ENCODE measurements around the gene PCBP3.

Gene PCBP3

GRCh38 chr21:45899317-45900033, 255.9 kb downstream of the PCBP3 start:
- H3K36me3 ChIP-seq (ENCODE audit: control insufficient read depth in 1 of 2, insufficient read depth in 2 of 2, low read depth in 1 of 2, low read length in 2 of 2), result peaks cover 16 to 27% of the 10 kb centered on the region in 2 experiments

GRCh38 chr21:45900034-45900868, 256.7 kb downstream of the PCBP3 start:
- Histone ChIP-seq H3K4ac (ENCODE audit: low read depth in 1 of 2, low read length in 2 of 2) (no peak overlapping the region), H3K23ac (ENCODE audit: low read length in 2 of 2) (no peak overlapping the region), H2AK5ac (ENCODE audit: low read length, severe bottlenecking) (peak overlapping the region; percentile 40), H3K9ac (ENCODE audit: low read length) (no peak overlapping the region), H2AFZ (ENCODE audit: low read depth, low read length) (no peak overlapping the region), H3K4me3 (ENCODE audit: insufficient read depth in 1 of 2, low read depth in 1 of 2, low read length in 2 of 2) (no peak overlapping the region), H3K27me3 (ENCODE audit: control insufficient read depth in 1 of 2, insufficient read depth in 1 of 2, low read length in 2 of 2) (no peaks in the 10 kb centered on the region), H4K8ac (ENCODE audit: low read length) (no peak overlapping the region), H3K27ac (ENCODE audit: low read length, poor library complexity, severe bottlenecking) (no peak overlapping the region), H4K91ac (ENCODE audit: low read length) (no peak overlapping the region), H2BK15ac (ENCODE audit: low read depth, poor library complexity, severe bottlenecking) (no peak overlapping the region), H3K79me1 (replicated peaks; ENCODE audit: low read length, poor library complexity, severe bottlenecking) (no peaks in the 10 kb centered on the region), H2BK12ac (ENCODE audit: low read length in 2 of 2) (no peak overlapping the region), H2BK120ac (ENCODE audit: low read depth, low read length) (no peak overlapping the region), H3K18ac (ENCODE audit: low read depth in 1 of 2, low read length in 2 of 2) (no peak overlapping the region), H3K14ac (ENCODE audit: low read length in 2 of 2) (no peak overlapping the region), H3K4me2 (ENCODE audit: low read length, poor library complexity, severe bottlenecking) (no peak overlapping the region), H3K36me3 (ENCODE audit: control insufficient read depth in 1 of 2, insufficient read depth in 2 of 2, low read depth in 1 of 2, low read length in 2 of 2) (peaks cover 18 to 34% of the 10 kb centered on the region in 2 experiments), H3K9me3 (ENCODE audit: control insufficient read depth, low read length) (no peaks in the 10 kb centered on the region), H2BK5ac (ENCODE audit: low read depth, low read length, poor library complexity, severe bottlenecking) (no peak overlapping the region), H3K4me1 (ENCODE audit: control insufficient read depth, insufficient read depth, low read depth, low read length) (peaks cover 21% of the 10 kb centered on the region)
- no peak for DNase-seq
- WGBS, result 94% methylated on average over 23 of the region's 27 CpGs

More at GRCh38 chr21:45899317-45900033, 255.9 kb downstream of the PCBP3 start:
- H2BK15ac ChIP-seq (ENCODE audit: low read depth, poor library complexity, severe bottlenecking), result no peak overlapping the region
- H3K14ac ChIP-seq (ENCODE audit: low read length in 2 of 2), result no peak overlapping the region
- no peak overlapping the region for H2BK12ac ChIP-seq (ENCODE audit: low read length in 2 of 2)
- no peak overlapping the region for H3K4me2 ChIP-seq (ENCODE audit: low read length, poor library complexity, severe bottlenecking)
- no peak overlapping the region for H2BK120ac ChIP-seq (ENCODE audit: low read depth, low read length)
- H3K18ac ChIP-seq (ENCODE audit: low read depth in 1 of 2, low read length in 2 of 2), result no peak overlapping the region
- no peak overlapping the region for H2AFZ ChIP-seq (ENCODE audit: low read depth, low read length)
- no peak overlapping the region for H2BK5ac ChIP-seq (ENCODE audit: low read depth, low read length, poor library complexity, severe bottlenecking)
- H3K4me3 ChIP-seq (ENCODE audit: insufficient read depth in 1 of 2, low read depth in 1 of 2, low read length in 2 of 2), result no peak overlapping the region
- H4K8ac ChIP-seq (ENCODE audit: low read length), result no peak overlapping the region
- no peak overlapping the region for H3K4ac ChIP-seq (ENCODE audit: low read depth in 1 of 2, low read length in 2 of 2)
- DNase-seq, result no peak
- no peaks in the 10 kb centered on the region for H3K79me1 ChIP-seq (replicated peaks; ENCODE audit: low read length, poor library complexity, severe bottlenecking)
- peaks cover 24% of the 10 kb centered on the region for H3K4me1 ChIP-seq (ENCODE audit: control insufficient read depth, insufficient read depth, low read depth, low read length)
- WGBS, result 88% methylated on average over 17 of the region's 17 CpGs
- no peak overlapping the region for H3K27ac ChIP-seq (ENCODE audit: low read length, poor library complexity, severe bottlenecking)
- no peak overlapping the region for H3K9ac ChIP-seq (ENCODE audit: low read length)
- no peaks in the 10 kb centered on the region for H3K27me3 ChIP-seq (ENCODE audit: control insufficient read depth in 1 of 2, insufficient read depth in 1 of 2, low read length in 2 of 2)
- peak overlapping the region; percentile 40 for H2AK5ac ChIP-seq (ENCODE audit: low read length, severe bottlenecking)
- H3K9me3 ChIP-seq (ENCODE audit: control insufficient read depth, low read length), result no peaks in the 10 kb centered on the region
- H4K91ac ChIP-seq (ENCODE audit: low read length), result no peak overlapping the region
- H3K23ac ChIP-seq (ENCODE audit: low read length in 2 of 2), result no peak overlapping the region

GRCh38 chr21:45901061-45901690, 257.7 kb downstream of the PCBP3 start:
- WGBS, result 90% methylated on average over 15 of the region's 15 CpGs
- Histone ChIP-seq H3K4me3 (ENCODE audit: insufficient read depth in 1 of 2, low read depth in 1 of 2, low read length in 2 of 2) (no peak overlapping the region), H3K4me1 (ENCODE audit: control insufficient read depth, insufficient read depth, low read depth, low read length) (peaks cover 21% of the 10 kb centered on the region), H3K23ac (ENCODE audit: low read length in 2 of 2) (no peak overlapping the region), H4K91ac (ENCODE audit: low read length) (no peak overlapping the region), H2BK12ac (ENCODE audit: low read length in 2 of 2) (no peak overlapping the region), H2AFZ (ENCODE audit: low read depth, low read length) (no peak overlapping the region), H3K4ac (ENCODE audit: low read depth in 1 of 2, low read length in 2 of 2) (no peak overlapping the region), H2BK15ac (ENCODE audit: low read depth, poor library complexity, severe bottlenecking) (no peak overlapping the region), H3K27me3 (ENCODE audit: control insufficient read depth in 1 of 2, insufficient read depth in 1 of 2, low read length in 2 of 2) (no peaks in the 10 kb centered on the region), H3K4me2 (ENCODE audit: low read length, poor library complexity, severe bottlenecking) (no peak overlapping the region), H3K9ac (ENCODE audit: low read length) (no peak overlapping the region), H3K9me3 (ENCODE audit: control insufficient read depth, low read length) (no peaks in the 10 kb centered on the region), H3K36me3 (ENCODE audit: control insufficient read depth in 1 of 2, insufficient read depth in 2 of 2, low read depth in 1 of 2, low read length in 2 of 2) (peaks cover 21 to 43% of the 10 kb centered on the region in 2 experiments), H3K27ac (ENCODE audit: low read length, poor library complexity, severe bottlenecking) (no peak overlapping the region), H3K79me1 (replicated peaks; ENCODE audit: low read length, poor library complexity, severe bottlenecking) (no peaks in the 10 kb centered on the region), H3K14ac (ENCODE audit: low read length in 2 of 2) (peak overlapping the region in 1 of 2 experiments; percentile 8), H2BK120ac (ENCODE audit: low read depth, low read length) (no peak overlapping the region), H2AK5ac (ENCODE audit: low read length, severe bottlenecking) (peak overlapping the region; percentile 5), H2BK5ac (ENCODE audit: low read depth, low read length, poor library complexity, severe bottlenecking) (no peak overlapping the region), H4K8ac (ENCODE audit: low read length) (no peak overlapping the region), H3K18ac (ENCODE audit: low read depth in 1 of 2, low read length in 2 of 2) (no peak overlapping the region)
- DNase-seq, result no peak
